Measurements from ENCODE around the gene C5orf47. TPM values are rescaled to one million over a fixed set of nuclear protein-coding genes. Genes with fewer than 3 reads are reported as not detected.

The C5orf47 gene
- total RNA-seq, 6 experiments from 2014 or later = not detected

- no peak for DNase-seq
- Mint-ChIP-seq H3K4me3 (no peak overlapping the region), H3K27me3 (ENCODE audit: insufficient read depth) (peaks cover 5% of the 10 kb centered on the region), H3K9me3 (no peaks in the 10 kb centered on the region), H3K27ac (no peak overlapping the region), H3K4me1 (ENCODE audit: low read depth) (peaks cover 30% of the 10 kb centered on the region), H3K36me3 (ENCODE audit: low read depth) (peaks cover 5% of the 10 kb centered on the region; the same call in 1 of the 2 replicates)
- no peak for TF ChIP-seq CTCF (IDR thresholded peaks at IDR 0.05)
Measured at GRCh38 chr5:173964506-173964905, 24.5 kb upstream of the C5orf47 start.

DNA sequence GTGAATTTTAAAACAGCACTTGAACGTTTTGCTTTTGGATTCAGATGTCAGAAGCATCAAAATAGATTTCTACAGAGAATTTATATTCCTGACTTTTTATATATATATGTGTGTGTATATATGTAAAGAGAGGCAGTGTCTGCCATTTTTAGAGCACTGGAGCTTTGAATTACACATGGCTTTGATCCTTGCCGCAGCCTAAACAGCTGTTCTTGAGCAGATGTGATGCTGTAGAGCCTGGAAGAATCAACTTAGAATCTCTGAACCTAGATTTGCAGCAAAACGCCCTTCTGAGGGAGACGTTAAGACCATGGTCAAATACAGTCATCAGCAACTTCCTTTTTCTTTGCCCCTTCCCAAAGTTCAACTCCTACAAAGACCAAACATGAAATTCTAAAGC, 21.7 kb upstream of the C5orf47 start:
- Mint-ChIP-seq H3K4me1 (ENCODE audit: low read depth) (peaks cover 40% of the 10 kb centered on the region), H3K27me3 (ENCODE audit: insufficient read depth) (peaks cover 5% of the 10 kb centered on the region), H3K27ac (no peak overlapping the region), H3K36me3 (ENCODE audit: low read depth) (peaks cover 5% of the 10 kb centered on the region; the same call in 1 of the 2 replicates), H3K4me3 (no peak overlapping the region), H3K9me3 (no peaks in the 10 kb centered on the region)
- no peak for TF ChIP-seq CTCF (IDR thresholded peaks at IDR 0.05)
- DNase-seq = no peak

DNA sequence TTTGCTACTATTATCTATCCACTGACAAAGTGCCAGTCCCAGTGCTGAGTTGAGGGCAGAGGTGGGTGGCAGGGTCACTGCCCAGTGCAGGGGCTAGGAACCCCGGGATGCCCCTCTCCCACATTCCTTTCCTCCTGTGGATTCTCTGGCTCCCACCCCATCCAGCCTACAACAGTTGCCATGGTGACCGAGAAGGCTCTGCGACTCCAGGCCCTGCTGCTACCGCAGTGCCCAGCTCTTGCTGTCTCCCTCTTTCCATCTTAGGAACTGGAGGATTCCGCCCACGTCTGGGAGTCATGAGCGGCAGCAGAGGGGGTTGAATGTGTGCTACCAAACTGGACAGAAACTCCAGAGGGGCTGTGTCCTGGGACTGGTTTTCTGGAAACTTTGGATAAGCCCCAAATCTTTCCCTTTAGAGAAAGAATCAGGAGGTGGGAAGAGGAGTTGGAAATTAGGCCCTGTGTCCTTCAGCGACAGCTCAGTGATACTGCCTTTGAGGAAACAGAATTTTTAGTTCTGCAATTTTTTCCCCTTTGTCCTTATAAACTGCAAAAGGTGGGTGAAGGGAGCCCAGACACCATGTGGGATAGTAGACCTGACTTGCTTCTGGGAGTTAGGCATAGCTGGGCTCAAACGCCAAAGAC, 20.7 kb upstream of the C5orf47 start:
- Mint-ChIP-seq H3K4me3 (no peak overlapping the region), H3K27ac (no peak overlapping the region), H3K4me1 (ENCODE audit: low read depth) (peaks cover 35% of the 10 kb centered on the region), H3K9me3 (no peaks in the 10 kb centered on the region), H3K36me3 (ENCODE audit: low read depth) (no peaks in the 10 kb centered on the region), H3K27me3 (ENCODE audit: insufficient read depth) (peaks cover 5% of the 10 kb centered on the region)
- no peak for TF ChIP-seq CTCF (IDR thresholded peaks at IDR 0.05)
- DNase-seq = no peak

- no peak overlapping the region for H3K4me3 Mint-ChIP-seq
- peak overlapping the region; percentile 66 for H3K27ac Mint-ChIP-seq
- no peaks in the 10 kb centered on the region for H3K36me3 Mint-ChIP-seq (ENCODE audit: low read depth)
- H3K9me3 Mint-ChIP-seq = no peaks in the 10 kb centered on the region
- peak; percentile 70 for DNase-seq
- H3K27me3 Mint-ChIP-seq (ENCODE audit: insufficient read depth) = peaks cover 3% of the 10 kb centered on the region
- H3K4me1 Mint-ChIP-seq (ENCODE audit: low read depth) = peaks cover 32% of the 10 kb centered on the region
- no peak for TF ChIP-seq CTCF (IDR thresholded peaks at IDR 0.05)
Measured at GRCh38 chr5:173969167-173970049, 19.6 kb upstream of the C5orf47 start.

GRCh38 chr5:173970878-173971650, 17.9 kb upstream of the C5orf47 start:
- H3K36me3 Mint-ChIP-seq (ENCODE audit: low read depth) = no peaks in the 10 kb centered on the region
- H3K27me3 Mint-ChIP-seq (ENCODE audit: insufficient read depth) = peaks cover 3% of the 10 kb centered on the region; the same call in 1 of the 2 replicates
- TF ChIP-seq CTCF (IDR thresholded peaks at IDR 0.05) = peak; percentile 64
- no peak for DNase-seq
- no peak overlapping the region for H3K27ac Mint-ChIP-seq
- H3K4me3 Mint-ChIP-seq = no peak overlapping the region
- H3K9me3 Mint-ChIP-seq = no peaks in the 10 kb centered on the region
- peaks cover 32% of the 10 kb centered on the region for H3K4me1 Mint-ChIP-seq (ENCODE audit: low read depth)

Data from HFFc6 (cell line).